ENCODE data around the gene SLC29A2. TPM values are rescaled to one million over a fixed set of nuclear protein-coding genes. Genes with fewer than 3 reads are reported as not detected.
A peak's percentile ranks its signal among the peaks of the same experiment; 100 is the strongest.

SLC29A2 gene
- total RNA-seq, 1 experiment from 2014 or later, result 30.2 TPM

GRCh38 chr11:66339162-66339675 lies 32.3 kb downstream of the SLC29A2 start:
- Mint-ChIP-seq H3K4me1 (peaks cover 20% of the 10 kb centered on the region), H3K9me3 (no peaks in the 10 kb centered on the region), H3K27me3 (ENCODE audit: low read depth) (no peaks in the 10 kb centered on the region), H3K4me3 (no peak overlapping the region), H3K36me3 (peaks cover 10% of the 10 kb centered on the region), H3K27ac (no peak overlapping the region)
- TF ChIP-seq MAX (CRISPR knock-in tag; IDR thresholded peaks at IDR 0.05), result no peak
- no peak for TF ChIP-seq FOXJ3 (CRISPR knock-in tag; IDR thresholded peaks at IDR 0.05; ENCODE audit: borderline replicate concordance)
- no peak for TF ChIP-seq NFYB (CRISPR knock-in tag; conservative IDR thresholded peaks at IDR 0.05; ENCODE audit: low read depth)
- no peak for TF ChIP-seq ZNF416 (CRISPR knock-in tag; IDR thresholded peaks at IDR 0.05)
- TF ChIP-seq, protein P1, sequence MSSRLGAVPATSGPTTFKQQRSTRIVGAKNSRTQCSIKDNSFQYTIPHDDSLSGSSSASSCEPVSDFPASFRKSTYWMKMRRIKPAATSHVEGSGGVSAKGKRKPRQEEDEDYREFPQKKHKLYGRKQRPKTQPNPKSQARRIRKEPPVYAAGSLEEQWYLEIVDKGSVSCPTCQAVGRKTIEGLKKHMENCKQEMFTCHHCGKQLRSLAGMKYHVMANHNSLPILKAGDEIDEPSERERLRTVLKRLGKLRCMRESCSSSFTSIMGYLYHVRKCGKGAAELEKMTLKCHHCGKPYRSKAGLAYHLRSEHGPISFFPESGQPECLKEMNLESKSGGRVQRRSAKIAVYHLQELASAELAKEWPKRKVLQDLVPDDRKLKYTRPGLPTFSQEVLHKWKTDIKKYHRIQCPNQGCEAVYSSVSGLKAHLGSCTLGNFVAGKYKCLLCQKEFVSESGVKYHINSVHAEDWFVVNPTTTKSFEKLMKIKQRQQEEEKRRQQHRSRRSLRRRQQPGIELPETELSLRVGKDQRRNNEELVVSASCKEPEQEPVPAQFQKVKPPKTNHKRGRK (CRISPR knock-in tag; IDR thresholded peaks at IDR 0.05; ENCODE audit: borderline replicate concordance), result no peak
- no peak for TF ChIP-seq TP53 (CRISPR knock-in tag; IDR thresholded peaks at IDR 0.05)
- TF ChIP-seq SP1 (CRISPR knock-in tag; conservative IDR thresholded peaks at IDR 0.05), result no peak
- TF ChIP-seq GRHL2 (CRISPR knock-in tag; IDR thresholded peaks at IDR 0.05; ENCODE audit: insufficient replicate concordance, severe bottlenecking), result no peak
- TF ChIP-seq, protein P2, sequence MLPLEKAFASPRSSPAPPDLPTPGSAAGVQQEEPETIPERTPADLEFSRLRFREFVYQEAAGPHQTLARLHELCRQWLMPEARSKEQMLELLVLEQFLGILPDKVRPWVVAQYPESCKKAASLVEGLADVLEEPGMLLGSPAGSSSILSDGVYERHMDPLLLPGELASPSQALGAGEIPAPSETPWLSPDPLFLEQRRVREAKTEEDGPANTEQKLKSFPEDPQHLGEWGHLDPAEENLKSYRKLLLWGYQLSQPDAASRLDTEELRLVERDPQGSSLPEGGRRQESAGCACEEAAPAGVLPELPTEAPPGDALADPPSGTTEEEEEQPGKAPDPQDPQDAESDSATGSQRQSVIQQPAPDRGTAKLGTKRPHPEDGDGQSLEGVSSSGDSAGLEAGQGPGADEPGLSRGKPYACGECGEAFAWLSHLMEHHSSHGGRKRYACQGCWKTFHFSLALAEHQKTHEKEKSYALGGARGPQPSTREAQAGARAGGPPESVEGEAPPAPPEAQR (CRISPR knock-in tag; IDR thresholded peaks at IDR 0.05), result no peak
- no peak for TF ChIP-seq ZNF317 (CRISPR knock-in tag; IDR thresholded peaks at IDR 0.05; ENCODE audit: borderline replicate concordance, low read depth)
- no peak for TF ChIP-seq TCF7 (CRISPR knock-in tag; IDR thresholded peaks at IDR 0.05; ENCODE audit: low read depth)
- no peak for TF ChIP-seq SMAD4 (CRISPR knock-in tag; IDR thresholded peaks at IDR 0.05)
- TF ChIP-seq JAZF1 (CRISPR knock-in tag; IDR thresholded peaks at IDR 0.05), result no peak
- no peak for TF ChIP-seq CBFB (CRISPR knock-in tag; IDR thresholded peaks at IDR 0.05; ENCODE audit: low read depth)
- TF ChIP-seq ZNF219 (CRISPR knock-in tag; IDR thresholded peaks at IDR 0.05; ENCODE audit: borderline replicate concordance), result no peak
- no peak for TF ChIP-seq PRRX2 (CRISPR knock-in tag; IDR thresholded peaks at IDR 0.05)
- no peak for TF ChIP-seq RELA (CRISPR knock-in tag; IDR thresholded peaks at IDR 0.05; ENCODE audit: borderline replicate concordance)
- no peak for TF ChIP-seq CREB1 (CRISPR knock-in tag; IDR thresholded peaks at IDR 0.05)
- ChIA-PET CTCF (interaction anchor here (1.7 to 2.7 kb wide), 2 partner anchors 10 to 27 kb away, joined by 8 to 17 read pairs; no protein-coding TSS in a partner anchor), POLR2A (no interaction called here)
- ATAC-seq (no peak), DNase-seq (ENCODE audit: low spot score) (no peak)

DNA sequence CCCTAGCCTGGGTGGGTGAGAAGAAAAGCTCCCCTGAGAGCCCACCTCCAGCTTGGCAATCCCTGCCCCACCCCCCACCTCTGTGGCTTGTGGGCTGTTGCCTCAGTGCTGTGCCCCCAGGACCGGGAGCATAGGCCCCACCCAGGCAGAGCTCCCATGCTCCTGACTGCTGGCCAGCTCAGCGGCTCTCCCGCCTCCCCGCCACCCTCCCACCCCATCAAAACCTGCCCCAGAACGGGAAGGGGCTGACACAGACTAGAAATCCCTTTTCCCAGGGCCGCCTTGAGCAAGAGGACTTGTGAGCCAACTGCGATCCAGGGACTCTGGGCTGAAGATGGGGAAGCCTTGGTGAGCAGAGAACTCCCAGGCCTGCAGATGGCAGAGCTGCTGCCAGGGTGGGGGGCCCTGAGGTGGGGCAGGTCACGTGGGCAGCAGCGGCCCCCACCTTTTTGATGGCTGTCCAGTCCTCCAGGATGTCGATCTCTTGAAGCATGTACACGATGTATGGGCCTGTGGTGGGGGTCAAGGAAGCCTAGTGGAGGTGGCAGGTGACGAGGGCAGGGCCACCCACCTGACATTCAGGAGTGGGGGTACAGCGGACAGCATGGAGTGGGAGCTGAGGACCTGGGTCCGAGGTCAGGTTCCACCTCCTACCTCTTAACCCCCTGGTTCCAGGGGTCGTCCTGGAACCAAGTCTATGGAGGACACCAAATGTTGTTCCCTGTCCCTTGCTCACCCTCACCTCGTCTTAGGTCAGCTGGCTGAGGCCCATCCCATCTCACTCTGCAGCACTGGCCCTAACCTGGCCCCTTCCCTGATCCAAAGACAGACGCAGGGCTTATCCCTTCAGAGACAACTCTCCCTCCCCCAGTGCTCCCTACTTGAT lies 33.0 kb downstream of the SLC29A2 start:
- Mint-ChIP-seq H3K4me3 (no peak overlapping the region), H3K27ac (0 out of 2 replicates have a peak overlapping the region, but pooled peaks have one; percentile 27), H3K4me1 (peaks cover 16% of the 10 kb centered on the region), H3K27me3 (ENCODE audit: low read depth) (no peaks in the 10 kb centered on the region), H3K36me3 (peaks cover 10% of the 10 kb centered on the region), H3K9me3 (no peaks in the 10 kb centered on the region)
- POLR2A ChIA-PET, result interaction anchor here (1.3 kb wide), 1 partner anchor 26 kb away, joined by 5 read pairs; no protein-coding TSS in a partner anchor
- ATAC-seq (no peak), DNase-seq (ENCODE audit: low spot score) (no peak)
- CTCF ChIA-PET, result interaction anchor here (0.5 to 2.7 kb wide), 7 partner anchors 10 to 79 kb away, joined by 3 to 17 read pairs (median 4); no protein-coding TSS in a partner anchor
- TF ChIP-seq, protein P3, sequence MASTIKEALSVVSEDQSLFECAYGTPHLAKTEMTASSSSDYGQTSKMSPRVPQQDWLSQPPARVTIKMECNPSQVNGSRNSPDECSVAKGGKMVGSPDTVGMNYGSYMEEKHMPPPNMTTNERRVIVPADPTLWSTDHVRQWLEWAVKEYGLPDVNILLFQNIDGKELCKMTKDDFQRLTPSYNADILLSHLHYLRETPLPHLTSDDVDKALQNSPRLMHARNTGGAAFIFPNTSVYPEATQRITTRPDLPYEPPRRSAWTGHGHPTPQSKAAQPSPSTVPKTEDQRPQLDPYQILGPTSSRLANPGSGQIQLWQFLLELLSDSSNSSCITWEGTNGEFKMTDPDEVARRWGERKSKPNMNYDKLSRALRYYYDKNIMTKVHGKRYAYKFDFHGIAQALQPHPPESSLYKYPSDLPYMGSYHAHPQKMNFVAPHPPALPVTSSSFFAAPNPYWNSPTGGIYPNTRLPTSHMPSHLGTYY (CRISPR knock-in tag; IDR thresholded peaks at IDR 0.05), result no peak
- TF ChIP-seq, protein P2 (CRISPR knock-in tag; IDR thresholded peaks at IDR 0.05), result no peak
- TF ChIP-seq CREM (CRISPR knock-in tag; IDR thresholded peaks at IDR 0.05) (no peak), SP1 (CRISPR knock-in tag; conservative IDR thresholded peaks at IDR 0.05) (no peak), AR (CRISPR knock-in tag; IDR thresholded peaks at IDR 0.05) (no peak), KAT7 (CRISPR knock-in tag; IDR thresholded peaks at IDR 0.05; ENCODE audit: borderline replicate concordance) (no peak), ZNF232 (CRISPR knock-in tag; IDR thresholded peaks at IDR 0.05) (no peak)
- TF ChIP-seq, protein P4, sequence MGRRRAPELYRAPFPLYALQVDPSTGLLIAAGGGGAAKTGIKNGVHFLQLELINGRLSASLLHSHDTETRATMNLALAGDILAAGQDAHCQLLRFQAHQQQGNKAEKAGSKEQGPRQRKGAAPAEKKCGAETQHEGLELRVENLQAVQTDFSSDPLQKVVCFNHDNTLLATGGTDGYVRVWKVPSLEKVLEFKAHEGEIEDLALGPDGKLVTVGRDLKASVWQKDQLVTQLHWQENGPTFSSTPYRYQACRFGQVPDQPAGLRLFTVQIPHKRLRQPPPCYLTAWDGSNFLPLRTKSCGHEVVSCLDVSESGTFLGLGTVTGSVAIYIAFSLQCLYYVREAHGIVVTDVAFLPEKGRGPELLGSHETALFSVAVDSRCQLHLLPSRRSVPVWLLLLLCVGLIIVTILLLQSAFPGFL (CRISPR knock-in tag; IDR thresholded peaks at IDR 0.05; ENCODE audit: borderline replicate concordance), result no peak

All from WTC11 (cell line).